Midbrain (tissue), 1 donor: Measurements from ENCODE around the gene NFIX.

Source experiments
- DNase-seq: peaks from one replicate; lab custom pipeline; 2025; lab: John Stamatoyannopoulos, UW

The NFIX gene

DNA sequence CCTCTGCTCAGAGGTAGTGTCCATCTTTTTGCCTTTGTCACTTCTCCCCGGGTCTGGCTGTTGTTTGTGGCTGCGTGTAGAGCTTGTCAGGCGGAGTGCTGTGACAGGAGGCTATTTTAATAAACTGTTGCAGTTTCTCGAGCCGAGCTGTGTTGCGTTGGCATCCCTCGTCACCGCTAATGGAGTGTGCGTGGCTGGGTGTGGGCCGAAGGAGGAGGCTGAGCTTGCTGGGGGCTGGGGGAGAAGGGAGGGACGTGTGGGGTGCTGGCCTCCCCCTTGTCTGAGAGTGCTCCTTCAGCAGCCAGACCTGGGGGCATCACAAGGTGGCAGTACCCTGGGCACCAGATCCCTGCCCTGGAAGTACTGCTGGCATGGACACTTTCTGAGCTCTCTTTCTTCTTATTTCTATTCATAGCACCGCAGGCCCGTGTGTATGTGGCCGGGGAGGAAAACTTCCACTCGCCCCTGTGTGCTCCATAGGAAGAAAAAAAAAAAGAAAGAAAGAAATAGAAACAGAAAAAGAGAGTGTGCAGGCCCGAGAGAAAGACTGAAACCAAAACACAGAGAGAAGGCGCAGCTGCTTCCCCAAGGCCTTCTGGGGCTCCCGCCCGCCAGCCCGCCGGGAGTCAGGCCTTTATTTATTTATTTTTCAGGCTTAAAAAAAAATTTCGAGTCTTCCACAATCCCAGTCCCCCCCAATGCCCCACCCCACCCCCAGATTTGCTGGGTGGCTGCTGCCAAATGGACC is 27.0 kb downstream of the NFIX start:
- DNase-seq = no peak

DNA sequence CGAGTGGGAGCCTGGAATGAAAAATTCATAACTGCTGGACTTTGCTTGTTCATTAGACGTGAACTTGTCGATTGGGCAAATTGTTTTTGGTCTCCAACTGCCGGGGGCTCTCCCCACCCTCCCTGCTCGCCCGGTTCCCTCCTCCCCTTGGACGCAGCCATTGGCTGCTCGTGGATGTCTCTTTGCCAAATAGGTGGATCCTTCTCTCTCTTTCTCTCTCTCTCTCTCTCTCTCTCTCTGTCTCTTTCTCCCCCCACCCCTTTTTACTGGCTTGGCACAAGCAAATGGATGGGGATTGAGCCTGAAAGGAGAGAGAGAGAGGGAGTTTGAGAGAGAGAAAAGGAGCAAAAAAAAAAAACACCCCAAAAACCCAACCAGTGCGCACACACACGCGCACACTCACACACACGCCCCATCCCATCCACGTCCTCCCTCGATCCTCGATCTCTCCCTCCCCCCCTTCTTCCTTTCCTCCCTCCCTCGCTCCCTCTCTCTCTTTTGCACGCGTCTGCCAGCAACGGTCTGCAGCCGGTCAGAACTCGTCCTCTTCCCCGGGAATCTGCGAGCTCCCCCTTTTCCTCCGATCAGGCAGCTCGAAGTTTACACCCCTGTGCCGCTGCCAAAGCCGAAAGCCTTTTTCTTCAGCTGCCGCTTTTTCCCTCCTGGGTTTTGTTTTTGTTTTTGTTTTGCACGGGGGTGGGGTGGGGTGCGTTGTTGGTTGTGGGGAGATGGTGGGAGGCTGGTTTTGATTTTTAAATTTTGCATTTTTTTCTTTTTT is 27.8 kb downstream of the NFIX start:
- DNase-seq = peak; percentile 90

GRCh38 chr19:13023656-13024055 is 28.4 kb downstream of the NFIX start:
- DNase-seq = no peak

DNA sequence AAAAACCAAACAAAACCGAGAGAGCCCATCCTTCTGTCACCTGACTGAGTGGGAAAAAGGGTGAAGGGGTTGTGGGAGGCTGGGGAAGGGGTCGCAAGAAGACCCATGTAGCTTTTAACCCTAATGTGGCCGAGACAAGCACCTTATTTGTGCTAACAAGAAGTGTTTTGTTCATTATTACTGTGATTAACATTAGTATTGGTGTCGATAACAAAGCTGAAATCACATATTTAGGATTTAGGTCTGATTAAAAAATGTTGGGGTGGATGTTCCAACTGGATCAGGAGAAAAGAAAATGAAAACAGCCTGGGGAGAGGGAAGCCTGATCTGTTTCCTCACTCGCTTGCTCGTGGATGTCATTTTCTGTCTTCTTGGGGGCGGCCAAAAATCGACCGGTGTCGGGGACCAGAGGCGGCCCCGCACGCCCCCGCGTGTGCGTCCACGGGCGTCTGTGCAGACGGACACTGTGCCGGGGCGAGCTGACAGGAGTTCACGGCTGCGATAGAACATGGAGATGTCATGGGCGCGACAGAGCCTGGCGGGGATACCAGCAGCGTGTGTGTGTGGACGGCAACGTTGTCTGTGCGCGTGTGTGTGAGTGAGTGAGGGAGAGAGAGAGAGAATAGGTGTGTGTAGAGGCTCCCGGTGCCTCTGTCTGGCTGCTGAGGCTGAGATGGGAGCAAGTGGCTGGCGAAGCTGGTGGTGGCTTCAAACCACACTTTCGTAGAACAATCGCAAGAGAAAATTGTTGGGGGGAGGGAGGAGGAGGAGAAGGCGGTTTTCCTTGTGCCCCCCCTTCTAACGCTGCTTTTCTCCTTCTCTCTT is 29.1 kb downstream of the NFIX start:
- no peak for DNase-seq

DNA sequence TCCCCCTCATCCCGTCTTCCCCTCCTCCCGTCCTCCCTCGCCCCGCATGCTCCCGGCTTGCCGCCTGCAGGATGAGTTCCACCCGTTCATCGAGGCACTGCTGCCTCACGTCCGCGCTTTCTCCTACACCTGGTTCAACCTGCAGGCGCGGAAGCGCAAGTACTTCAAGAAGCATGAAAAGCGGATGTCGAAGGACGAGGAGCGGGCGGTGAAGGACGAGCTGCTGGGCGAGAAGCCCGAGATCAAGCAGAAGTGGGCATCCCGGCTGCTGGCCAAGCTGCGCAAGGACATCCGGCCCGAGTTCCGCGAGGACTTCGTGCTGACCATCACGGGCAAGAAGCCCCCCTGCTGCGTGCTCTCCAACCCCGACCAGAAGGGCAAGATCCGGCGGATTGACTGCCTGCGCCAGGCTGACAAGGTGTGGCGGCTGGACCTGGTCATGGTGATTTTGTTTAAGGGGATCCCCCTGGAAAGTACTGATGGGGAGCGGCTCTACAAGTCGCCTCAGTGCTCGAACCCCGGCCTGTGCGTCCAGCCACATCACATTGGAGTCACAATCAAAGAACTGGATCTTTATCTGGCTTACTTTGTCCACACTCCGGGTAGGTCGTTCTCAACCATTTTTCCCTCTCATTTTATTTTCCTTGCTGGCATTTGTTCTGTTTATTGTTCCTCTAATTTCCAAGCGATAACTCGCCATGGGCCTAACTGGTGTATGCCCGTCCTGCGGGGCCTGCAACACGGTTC is 29.8 kb downstream of the NFIX start:
- DNase-seq = no peak

DNA sequence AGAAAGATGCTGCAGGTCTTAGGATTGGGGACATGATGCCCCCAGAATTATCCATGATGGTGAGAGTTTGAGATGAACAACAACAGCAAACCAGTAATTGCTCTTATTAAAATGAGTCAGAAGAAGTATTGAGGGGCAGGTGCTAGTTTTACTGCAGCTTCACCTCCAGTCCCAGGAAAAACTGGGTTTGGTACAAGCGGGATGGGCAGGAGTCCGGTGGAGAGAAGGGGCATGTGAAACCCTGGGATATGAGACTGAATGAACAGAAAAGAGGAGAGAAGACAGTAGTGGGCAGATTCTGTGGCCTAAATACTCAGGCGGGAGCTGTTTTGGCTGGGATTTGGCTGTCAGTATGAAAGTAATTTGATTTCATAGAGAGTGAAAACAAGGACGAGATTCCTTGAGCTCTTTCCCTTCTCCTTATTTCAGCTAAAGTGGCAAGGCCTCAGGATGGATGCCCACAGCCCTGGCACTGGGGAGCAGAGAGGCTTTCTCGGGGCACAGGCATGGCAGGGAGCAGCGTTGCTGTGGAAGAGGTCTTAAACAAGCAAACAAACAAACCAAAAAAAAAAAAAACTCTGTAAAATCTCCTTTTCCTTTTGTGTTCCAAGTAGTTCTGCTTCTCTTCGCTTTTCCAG is 30.7 kb downstream of the NFIX start:
- no peak for DNase-seq

- DNase-seq = no peak
Observed at GRCh38 chr19:13026462-13027370, 31.4 kb downstream of the NFIX start.

DNA sequence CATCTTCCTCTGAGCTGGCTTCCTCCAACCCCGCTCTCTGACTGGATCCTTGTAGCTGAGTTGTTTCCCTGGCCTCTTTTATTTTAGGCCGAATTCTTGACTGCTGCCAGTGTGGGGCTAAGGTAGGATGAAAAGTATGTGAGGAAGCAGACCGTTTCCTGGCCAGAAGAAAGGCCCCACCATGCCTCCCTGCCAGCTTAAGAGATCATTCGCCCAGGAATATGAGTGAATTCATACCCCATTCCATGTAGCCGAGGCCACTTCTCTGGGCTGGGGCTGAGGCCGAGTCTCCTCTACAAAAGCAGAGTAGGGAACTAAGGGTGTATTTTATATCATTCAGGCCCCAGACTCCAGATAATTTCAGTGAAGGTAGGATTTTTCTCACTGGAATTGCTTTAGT is 32.3 kb downstream of the NFIX start:
- DNase-seq = no peak

- DNase-seq = no peak
Observed at GRCh38 chr19:13028027-13028426, 32.8 kb downstream of the NFIX start.

DNA sequence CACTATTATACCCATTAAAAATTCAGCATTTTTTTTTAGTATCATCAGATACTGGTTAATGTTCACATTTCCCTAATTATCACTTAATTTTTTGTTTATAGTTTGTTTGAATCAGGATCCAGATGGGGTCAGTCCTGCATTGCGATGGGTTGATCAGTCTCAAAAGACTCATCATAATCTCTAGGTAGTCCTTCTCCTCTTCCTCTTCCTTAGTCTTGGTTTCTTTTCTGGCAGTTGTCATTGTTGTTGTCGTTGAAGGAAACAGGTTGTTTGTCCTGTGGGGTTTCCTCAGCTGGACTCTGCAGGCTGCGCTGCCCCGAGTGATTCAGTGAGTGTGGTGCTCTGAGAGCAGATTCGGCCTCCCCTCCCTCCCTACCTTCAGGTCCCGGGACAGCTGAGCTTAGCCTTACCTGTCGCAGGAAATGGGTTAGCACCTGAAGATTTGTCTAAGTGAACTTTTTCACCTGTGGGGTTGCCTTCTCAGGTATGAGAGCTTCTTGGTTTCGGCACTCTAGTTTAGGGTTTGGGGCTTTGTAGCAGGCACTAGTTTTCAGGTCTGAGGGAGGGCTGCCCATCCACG is 34.1 kb downstream of the NFIX start:
- no peak for DNase-seq

GRCh38 chr19:13029893-13030292 is 34.6 kb downstream of the NFIX start:
- peak; percentile 77 for DNase-seq

- DNase-seq = peak; percentile 85
Observed at GRCh38 chr19:13031917-13032623, 36.8 kb downstream of the NFIX start.

GRCh38 chr19:13032837-13033236 is 37.6 kb downstream of the NFIX start:
- DNase-seq = no peak

DNA sequence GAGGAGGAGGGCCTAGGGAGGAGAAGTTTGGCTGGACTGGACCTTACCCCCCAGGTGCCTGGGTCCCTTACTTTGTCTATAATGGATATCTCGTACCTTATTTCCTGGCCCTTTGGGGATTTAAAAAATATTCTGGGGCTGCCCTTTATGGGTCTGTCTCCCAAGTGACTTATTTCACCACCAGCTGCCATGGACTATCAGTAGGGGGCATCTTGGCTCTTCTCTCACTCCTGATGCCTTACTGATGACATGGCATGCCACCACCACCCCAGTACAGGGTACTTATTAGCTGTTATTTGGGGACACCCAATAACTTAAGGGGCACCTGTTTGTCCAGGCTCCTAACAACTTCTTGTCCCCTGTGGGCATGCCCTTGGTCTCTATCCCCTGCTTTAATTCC is 38.0 kb downstream of the NFIX start:
- DNase-seq = peak; percentile 70

GRCh38 chr19:13033819-13034611 is 38.7 kb downstream of the NFIX start:
- no peak for DNase-seq

DNA sequence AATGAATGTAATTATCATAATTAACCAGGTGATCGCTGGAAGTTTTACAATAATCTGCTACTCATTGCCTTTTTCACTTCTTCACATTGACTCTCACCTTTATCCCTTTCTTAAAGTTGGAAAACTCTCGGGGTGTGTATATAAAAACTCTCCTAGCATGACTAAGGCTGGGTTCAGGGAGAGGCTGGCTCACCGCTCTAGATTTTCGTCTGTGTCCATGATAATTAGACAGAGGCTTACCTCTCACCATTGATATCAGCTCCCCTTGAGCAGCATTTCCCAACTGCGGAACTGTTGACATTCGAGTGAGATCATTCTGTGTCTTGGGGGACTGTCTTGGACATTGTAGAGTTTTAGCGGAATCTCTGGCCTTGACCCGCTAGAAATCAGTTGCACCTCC is 39.4 kb downstream of the NFIX start:
- DNase-seq = no peak

GRCh38 chr19:13035820-13036365 is 40.6 kb downstream of the NFIX start:
- no peak for DNase-seq

DNA sequence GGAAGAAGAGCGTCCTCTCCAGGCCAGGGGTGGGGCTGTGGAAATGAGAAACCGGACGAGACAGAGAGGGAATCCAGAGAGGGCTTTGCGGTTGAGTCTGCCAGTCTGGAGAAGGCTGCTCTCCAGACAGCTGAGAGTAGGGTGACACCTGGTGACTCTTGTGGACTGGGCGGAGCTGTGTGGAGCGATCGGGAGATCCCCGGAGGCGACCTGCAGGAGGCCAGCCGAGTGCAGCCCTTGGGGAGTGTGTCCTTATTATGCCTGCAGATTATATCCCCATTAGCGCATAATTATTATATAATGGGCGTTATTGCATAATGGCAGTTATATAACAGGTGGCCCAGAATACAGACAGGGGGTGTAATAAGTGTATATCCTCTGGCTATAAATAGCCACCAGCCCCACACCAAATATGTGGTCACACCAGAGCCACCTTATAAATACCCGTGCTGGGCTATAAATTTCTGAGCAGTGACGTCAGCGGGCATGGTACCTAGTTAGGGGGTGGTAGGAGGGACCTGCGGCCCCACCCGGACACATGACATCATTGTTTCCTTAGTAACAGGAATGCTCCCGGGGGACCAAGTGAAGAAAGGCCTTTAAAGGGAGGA is 41.2 kb downstream of the NFIX start:
- no peak for DNase-seq
